ENCODE data around the gene CCR7. TPM values are rescaled to one million over a fixed set of nuclear protein-coding genes. Genes with fewer than 3 reads are reported as not detected.

Gene CCR7
- total and polyA plus RNA-seq, 2 experiments from 2014 or later, result not detected

GRCh38 chr17:40610359-40610758, 45.1 kb upstream of the CCR7 start:
- Histone ChIP-seq H3K27ac (no peak overlapping the region), H3K4me1 (ENCODE audit: low read depth) (no peaks in the 10 kb centered on the region), H3K36me3 (no peaks in the 10 kb centered on the region), H3K9me3 (ENCODE audit: low read depth) (no peaks in the 10 kb centered on the region), H3K4me3 (no peak overlapping the region), H3K27me3 (no peaks in the 10 kb centered on the region)
- TF ChIP-seq, protein P1, sequence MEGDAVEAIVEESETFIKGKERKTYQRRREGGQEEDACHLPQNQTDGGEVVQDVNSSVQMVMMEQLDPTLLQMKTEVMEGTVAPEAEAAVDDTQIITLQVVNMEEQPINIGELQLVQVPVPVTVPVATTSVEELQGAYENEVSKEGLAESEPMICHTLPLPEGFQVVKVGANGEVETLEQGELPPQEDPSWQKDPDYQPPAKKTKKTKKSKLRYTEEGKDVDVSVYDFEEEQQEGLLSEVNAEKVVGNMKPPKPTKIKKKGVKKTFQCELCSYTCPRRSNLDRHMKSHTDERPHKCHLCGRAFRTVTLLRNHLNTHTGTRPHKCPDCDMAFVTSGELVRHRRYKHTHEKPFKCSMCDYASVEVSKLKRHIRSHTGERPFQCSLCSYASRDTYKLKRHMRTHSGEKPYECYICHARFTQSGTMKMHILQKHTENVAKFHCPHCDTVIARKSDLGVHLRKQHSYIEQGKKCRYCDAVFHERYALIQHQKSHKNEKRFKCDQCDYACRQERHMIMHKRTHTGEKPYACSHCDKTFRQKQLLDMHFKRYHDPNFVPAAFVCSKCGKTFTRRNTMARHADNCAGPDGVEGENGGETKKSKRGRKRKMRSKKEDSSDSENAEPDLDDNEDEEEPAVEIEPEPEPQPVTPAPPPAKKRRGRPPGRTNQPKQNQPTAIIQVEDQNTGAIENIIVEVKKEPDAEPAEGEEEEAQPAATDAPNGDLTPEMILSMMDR (IDR thresholded peaks at IDR 0.05; ENCODE audit: low read depth, low read length), result no peak
- DNase-seq (ENCODE audit: low read depth in 1 of 2, low spot score in 1 of 2), result no peak

DNA sequence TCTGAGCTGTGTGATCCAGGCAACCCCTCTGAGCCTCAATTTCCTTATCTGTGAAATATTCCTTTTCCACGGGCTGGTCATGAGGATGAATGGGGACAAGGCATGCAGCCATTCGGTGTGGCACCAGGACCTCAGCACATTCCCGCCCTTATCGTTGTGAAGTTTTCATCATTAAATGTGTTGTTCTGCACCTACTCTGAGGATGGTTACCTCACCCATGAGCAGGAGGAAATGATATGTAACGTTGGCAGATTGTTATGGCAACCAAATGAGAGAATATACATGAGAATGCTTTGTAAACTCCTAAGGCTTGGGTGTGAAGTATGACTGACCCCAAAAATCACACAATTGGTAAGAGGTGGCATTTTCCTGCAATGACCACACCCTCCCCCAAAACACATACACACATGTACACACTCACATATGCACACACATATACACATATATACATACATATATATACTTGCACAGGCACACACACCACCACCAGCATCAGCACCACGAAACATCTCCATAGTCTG, 42.8 kb upstream of the CCR7 start:
- Histone ChIP-seq H3K9me3 (ENCODE audit: low read depth) (no peaks in the 10 kb centered on the region), H3K27ac (no peak overlapping the region), H3K4me3 (no peak overlapping the region), H3K27me3 (no peaks in the 10 kb centered on the region), H3K4me1 (ENCODE audit: low read depth) (no peaks in the 10 kb centered on the region), H3K36me3 (no peaks in the 10 kb centered on the region)
- DNase-seq (ENCODE audit: low read depth in 1 of 2, low spot score in 1 of 2), result no peak
- TF ChIP-seq, protein P1 (IDR thresholded peaks at IDR 0.05; ENCODE audit: low read depth, low read length), result no peak

DNA sequence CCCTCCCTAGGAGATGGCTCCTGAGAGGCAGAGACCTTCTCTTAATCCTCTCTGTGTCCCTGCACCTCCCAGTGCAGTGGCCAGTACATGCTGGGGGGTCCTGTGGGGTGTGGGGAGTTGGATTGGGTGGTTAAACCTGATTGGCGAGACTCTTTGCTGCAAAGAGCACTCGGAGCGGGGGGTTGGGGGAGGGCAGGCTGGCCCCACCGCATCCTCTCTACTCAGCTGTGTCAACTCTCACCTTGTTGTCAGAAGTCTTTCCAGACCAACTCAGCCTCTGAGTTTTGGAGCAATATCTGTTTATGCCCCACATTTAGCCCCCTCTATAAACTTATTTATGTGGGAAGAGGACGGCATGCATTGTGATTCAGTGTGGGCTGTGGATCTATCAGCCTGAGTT, 42.4 kb upstream of the CCR7 start:
- H3K27me3 ChIP-seq, result no peaks in the 10 kb centered on the region
- TF ChIP-seq, protein P1 (IDR thresholded peaks at IDR 0.05; ENCODE audit: low read depth, low read length), result no peak

DNA sequence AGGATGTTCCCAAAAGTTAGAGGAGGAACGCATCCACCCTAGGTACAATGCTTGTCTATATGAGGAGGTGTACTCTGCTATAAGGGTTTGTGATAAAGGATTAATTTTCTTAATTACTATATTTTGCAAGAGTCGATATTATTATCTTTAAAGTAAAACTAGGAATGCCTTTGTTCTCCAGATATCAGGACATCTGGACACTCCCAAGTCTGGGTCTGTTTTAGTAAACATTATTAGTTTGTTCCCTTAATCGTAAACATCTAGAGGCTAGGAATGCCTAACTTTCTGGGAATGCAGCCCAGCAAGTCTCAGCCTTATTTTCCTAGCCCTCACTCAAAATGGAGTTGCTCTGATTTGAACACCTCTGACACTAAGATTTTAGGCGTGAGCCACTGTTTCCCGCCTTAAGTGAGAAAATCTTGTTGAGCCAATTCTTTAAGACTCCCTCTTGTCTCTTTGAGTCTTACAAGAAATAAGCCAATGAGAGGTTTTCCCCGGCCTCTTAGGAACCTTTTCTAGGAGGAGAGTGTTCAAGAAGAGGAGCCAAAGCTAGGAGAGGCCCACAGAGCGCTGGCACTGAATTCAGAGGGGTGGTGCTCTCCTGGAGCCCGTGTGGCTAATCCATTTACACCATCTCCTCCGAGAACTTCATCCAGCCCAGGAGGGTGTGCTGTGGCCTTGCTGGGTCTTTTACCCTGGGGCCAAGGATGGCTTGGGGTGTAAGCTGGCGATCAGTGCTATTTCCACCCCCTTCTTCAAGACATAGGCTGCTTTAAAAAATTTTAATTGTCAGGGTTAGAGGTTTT, 41.5 kb upstream of the CCR7 start:
- TF ChIP-seq, protein P1 (IDR thresholded peaks at IDR 0.05; ENCODE audit: low read depth, low read length), result no peak
- Histone ChIP-seq H3K36me3 (no peaks in the 10 kb centered on the region), H3K9me3 (ENCODE audit: low read depth) (no peaks in the 10 kb centered on the region)

More for the DNA sequence above, 42.4 kb upstream of the CCR7 start:
- Histone ChIP-seq H3K27ac (no peak overlapping the region), H3K36me3 (no peaks in the 10 kb centered on the region), H3K9me3 (ENCODE audit: low read depth) (no peaks in the 10 kb centered on the region), H3K4me3 (no peak overlapping the region), H3K4me1 (ENCODE audit: low read depth) (peaks cover 2% of the 10 kb centered on the region)
- DNase-seq (ENCODE audit: low read depth in 1 of 2, low spot score in 1 of 2), result no peak

DNA sequence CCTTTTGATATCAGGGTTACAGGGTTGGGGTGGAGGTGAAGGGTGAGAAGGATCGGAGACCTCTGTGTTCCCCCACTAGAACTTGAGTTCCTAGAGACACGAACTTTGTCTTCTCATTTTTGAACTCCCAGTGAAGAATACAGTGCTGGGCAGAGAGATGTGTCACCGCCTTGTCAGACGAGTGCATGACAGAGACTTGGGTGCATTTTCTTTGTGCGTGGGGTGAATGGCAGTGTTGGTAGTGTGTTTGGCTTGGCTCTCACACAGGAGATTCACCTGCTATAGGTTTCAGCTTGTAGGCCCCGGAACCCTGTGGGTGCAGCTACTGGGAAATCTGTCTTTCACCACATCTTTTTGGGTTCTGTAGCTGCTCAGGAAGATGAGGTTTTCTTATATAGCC, 40.0 kb upstream of the CCR7 start:
- Histone ChIP-seq H3K27me3 (no peaks in the 10 kb centered on the region), H3K36me3 (no peaks in the 10 kb centered on the region), H3K27ac (no peak overlapping the region), H3K4me1 (ENCODE audit: low read depth) (peaks cover 4% of the 10 kb centered on the region), H3K4me3 (no peak overlapping the region), H3K9me3 (ENCODE audit: low read depth) (no peaks in the 10 kb centered on the region)
- TF ChIP-seq, protein P1 (IDR thresholded peaks at IDR 0.05; ENCODE audit: low read depth, low read length), result no peak
- DNase-seq (ENCODE audit: low read depth in 1 of 2, low spot score in 1 of 2), result no peak

More for the DNA sequence above, 41.5 kb upstream of the CCR7 start:
- Histone ChIP-seq H3K27ac (no peak overlapping the region), H3K27me3 (no peaks in the 10 kb centered on the region), H3K4me1 (ENCODE audit: low read depth) (peaks cover 4% of the 10 kb centered on the region), H3K4me3 (no peak overlapping the region)
- no peak for DNase-seq (ENCODE audit: low read depth in 1 of 2, low spot score in 1 of 2)
